HG03354 (cell line): ENCODE results near the gene CAMTA2.
"Not testable (repeated sequence)": the region's sequence is repeated elsewhere in the genome, so short reads cannot be mapped to it uniquely, and the experiment has no call there.

ENCODE experiments used
- ATAC-seq: cut with Tn5 transposase; IDR thresholded peaks from one replicate; pipeline ENCODE4 v1.9.1; 2021; ENCODE audit warnings: mild to moderate bottlenecking; ENCODE audit not compliant: unreplicated experiment, poor library complexity, severe bottlenecking

Gene CAMTA2, protein sequence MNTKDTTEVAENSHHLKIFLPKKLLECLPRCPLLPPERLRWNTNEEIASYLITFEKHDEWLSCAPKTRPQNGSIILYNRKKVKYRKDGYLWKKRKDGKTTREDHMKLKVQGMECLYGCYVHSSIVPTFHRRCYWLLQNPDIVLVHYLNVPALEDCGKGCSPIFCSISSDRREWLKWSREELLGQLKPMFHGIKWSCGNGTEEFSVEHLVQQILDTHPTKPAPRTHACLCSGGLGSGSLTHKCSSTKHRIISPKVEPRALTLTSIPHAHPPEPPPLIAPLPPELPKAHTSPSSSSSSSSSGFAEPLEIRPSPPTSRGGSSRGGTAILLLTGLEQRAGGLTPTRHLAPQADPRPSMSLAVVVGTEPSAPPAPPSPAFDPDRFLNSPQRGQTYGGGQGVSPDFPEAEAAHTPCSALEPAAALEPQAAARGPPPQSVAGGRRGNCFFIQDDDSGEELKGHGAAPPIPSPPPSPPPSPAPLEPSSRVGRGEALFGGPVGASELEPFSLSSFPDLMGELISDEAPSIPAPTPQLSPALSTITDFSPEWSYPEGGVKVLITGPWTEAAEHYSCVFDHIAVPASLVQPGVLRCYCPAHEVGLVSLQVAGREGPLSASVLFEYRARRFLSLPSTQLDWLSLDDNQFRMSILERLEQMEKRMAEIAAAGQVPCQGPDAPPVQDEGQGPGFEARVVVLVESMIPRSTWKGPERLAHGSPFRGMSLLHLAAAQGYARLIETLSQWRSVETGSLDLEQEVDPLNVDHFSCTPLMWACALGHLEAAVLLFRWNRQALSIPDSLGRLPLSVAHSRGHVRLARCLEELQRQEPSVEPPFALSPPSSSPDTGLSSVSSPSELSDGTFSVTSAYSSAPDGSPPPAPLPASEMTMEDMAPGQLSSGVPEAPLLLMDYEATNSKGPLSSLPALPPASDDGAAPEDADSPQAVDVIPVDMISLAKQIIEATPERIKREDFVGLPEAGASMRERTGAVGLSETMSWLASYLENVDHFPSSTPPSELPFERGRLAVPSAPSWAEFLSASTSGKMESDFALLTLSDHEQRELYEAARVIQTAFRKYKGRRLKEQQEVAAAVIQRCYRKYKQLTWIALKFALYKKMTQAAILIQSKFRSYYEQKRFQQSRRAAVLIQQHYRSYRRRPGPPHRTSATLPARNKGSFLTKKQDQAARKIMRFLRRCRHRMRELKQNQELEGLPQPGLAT

GRCh38 chr17:4986951-4987766 lies at the start of gene CAMTA2:
CAMTA2 (minus strand) TSS chr17:4987675; CDS start chr17:4986222, 1,453 bp downstream.
- peak; percentile 79 for ATAC-seq

DNA sequence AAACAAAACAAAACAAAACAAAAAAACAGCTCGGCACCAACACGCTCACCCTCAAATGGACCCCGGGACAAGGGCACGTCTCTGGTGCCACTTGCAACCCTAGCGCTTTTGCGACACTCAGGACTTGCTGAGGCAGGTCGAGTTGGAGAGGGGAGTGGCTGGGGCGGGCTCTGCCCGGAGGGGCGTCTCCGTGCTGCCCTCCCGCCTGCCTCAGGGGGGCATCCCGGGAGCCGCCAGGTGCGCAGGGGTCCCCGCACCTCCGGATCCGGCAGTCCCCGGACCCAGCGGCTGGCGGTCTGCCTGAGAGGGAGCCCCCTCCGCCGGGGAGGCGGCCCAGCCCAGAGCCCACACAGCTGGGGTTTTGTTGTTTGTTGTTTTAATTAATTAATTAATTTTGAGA lies 47.8 kb upstream of the CAMTA2 start, which contains the start of gene SLC52A1:
Gene SLC52A1 (minus strand): TSS at position 112 of the 400 bp plus-strand sequence. CDS start 820 bp downstream, outside the sequence.
- ATAC-seq: no peak

- no peak for ATAC-seq
Observed at GRCh38 chr17:5034651-5035050, 47.2 kb upstream of the CAMTA2 start.

DNA sequence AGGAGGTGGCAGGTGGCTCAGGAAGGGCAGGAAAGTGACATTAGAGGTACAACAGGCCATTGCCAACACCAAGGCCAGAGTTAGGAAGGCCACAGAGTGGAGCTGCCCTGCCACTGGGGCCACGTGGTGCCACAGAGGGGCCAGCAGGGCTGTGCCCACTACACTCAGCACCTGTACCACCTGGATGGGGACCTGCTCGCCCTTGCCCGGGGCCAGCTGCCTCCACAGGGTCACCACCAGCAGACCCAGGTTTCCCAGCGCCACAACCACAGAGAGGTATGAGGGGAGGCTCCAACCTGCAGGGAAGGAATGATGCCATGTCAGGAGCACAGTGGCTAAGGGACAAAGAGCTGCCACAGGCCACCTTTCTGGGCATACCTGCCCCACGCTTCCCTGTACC lies 46.6 kb upstream of the CAMTA2 start:
- no peak for ATAC-seq

DNA sequence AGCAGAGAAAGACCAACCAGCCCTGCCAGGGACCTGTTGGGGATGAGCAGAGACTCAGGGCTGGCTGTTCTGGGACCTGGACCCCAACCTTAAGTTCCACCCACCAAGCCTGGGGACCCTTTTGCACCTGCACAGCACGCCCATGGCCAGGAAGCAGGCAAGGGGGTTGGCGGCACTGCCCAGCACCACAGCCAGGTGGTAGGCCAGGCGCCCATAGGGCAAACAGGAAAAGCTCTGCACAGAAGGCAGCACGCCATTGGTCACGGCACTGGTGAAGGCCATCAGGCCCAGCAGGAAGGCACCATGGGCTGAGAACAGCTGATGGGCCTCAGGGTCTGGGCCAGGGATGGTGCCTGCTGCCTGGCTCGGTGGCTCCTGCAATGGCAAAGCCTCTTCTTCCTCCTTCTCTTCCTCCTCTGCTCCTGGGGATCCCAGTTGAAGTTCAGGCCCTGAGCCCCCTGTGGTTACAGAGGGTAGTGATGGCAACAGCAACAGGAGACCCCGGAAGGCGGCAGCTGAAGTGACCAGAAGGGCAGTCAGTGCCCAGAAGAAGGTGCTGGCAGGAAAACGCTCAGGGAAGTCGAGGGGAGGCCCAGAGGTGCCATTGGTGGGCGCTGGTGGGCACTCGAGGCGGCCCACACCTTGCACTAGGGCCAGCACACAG lies 46.0 kb upstream of the CAMTA2 start:
- no peak for ATAC-seq

GRCh38 chr17:5032865-5033264 lies 45.4 kb upstream of the CAMTA2 start:
- no peak for ATAC-seq

- peak; percentile 69 for ATAC-seq
Observed at GRCh38 chr17:5031365-5032082, 44.0 kb upstream of the CAMTA2 start.

- not testable (repeated sequence) for ATAC-seq
Observed at GRCh38 chr17:5030168-5030567, 42.7 kb upstream of the CAMTA2 start.

DNA sequence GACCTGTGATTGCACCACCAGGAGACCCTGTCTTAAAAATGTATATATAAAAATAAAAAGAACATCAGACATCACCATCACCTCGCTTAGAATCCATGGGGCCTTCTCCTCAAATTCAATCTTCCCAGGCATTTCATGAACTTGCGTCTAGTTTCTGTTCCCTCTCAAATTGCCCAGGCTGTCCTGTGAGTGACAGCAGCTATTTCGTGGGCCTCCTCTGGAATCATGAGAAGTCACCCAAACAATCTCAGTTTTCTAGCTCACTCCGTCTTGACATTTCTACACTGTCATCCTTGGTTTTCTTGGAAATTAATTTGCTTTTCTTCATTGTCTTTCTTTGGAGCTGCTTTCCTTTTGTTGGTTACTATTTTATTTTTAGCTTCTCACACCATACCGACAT lies 40.4 kb upstream of the CAMTA2 start:
- ATAC-seq: no peak

- ATAC-seq: no peak
Observed at GRCh38 chr17:5027299-5027698, 39.8 kb upstream of the CAMTA2 start.

- no peak for ATAC-seq
Observed at GRCh38 chr17:5024604-5025003, 37.1 kb upstream of the CAMTA2 start.

DNA sequence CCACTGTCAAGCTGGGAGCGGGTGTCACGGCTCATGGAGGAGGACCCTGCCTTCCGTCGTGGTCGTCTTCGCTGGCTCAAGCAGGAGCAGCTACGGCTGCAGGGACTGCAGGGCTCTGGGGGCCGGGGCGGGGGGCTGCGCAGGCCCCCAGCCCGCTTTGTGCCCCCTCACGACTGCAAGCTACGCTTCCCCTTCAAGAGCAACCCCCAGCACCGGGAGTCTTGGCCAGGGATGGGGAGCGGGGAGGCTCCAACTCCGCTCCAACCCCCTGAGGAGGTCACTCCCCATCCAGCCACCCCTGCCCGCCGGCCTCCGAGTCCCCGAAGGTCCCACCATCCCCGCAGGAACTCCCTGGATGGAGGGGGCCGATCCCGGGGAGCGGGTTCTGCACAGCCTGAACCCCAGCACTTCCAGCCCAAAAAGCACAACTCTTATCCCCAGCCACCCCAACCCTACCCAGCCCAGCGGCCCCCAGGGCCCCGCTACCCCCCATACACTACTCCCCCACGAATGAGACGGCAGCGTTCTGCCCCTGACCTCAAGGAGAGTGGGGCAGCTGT lies 36.2 kb upstream of the CAMTA2 start:
- no peak for ATAC-seq

DNA sequence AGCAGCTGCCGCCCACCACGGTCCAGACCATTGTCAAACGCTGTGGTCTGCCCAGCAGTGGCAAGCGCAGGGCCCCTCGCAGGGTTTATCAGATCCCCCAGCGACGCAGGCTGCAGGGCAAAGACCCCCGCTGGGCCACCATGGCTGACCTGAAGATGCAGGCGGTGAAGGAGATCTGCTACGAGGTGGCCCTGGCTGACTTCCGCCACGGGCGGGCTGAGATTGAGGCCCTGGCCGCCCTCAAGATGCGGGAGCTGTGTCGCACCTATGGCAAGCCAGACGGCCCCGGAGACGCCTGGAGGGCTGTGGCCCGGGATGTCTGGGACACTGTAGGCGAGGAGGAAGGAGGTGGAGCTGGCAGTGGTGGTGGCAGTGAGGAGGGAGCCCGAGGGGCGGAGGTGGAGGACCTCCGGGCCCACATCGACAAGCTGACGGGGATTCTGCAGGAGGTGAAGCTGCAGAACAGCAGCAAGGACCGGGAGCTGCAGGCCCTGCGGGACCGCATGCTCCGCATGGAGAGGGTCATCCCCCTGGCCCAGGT lies 34.8 kb upstream of the CAMTA2 start:
- ATAC-seq: no peak

DNA sequence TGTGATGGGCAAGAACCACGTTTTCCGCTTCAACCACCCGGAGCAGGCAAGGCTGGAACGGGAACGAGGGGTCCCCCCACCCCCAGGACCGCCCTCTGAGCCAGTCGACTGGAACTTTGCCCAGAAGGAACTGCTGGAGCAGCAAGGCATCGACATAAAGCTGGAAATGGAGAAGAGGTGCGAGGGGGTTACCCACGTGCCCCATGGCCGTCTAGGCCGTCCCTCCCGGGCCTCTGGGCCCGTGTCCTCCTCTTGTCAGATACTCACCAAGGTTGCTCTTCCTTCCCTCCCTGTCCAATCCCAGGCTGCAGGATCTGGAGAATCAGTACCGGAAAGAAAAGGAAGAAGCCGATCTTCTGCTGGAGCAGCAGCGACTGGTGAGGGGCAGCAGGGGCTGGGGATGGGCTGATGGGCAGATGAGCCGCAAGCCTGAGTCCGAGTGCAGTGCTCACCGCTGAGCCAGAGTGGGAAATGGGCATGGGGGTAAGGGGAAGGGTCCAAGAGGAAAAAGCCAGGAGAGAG lies 33.1 kb upstream of the CAMTA2 start:
- no peak for ATAC-seq

GRCh38 chr17:5019475-5019956 lies 32.0 kb upstream of the CAMTA2 start:
- ATAC-seq: no peak

GRCh38 chr17:5014357-5014756 lies 26.9 kb upstream of the CAMTA2 start:
- ATAC-seq: no peak

DNA sequence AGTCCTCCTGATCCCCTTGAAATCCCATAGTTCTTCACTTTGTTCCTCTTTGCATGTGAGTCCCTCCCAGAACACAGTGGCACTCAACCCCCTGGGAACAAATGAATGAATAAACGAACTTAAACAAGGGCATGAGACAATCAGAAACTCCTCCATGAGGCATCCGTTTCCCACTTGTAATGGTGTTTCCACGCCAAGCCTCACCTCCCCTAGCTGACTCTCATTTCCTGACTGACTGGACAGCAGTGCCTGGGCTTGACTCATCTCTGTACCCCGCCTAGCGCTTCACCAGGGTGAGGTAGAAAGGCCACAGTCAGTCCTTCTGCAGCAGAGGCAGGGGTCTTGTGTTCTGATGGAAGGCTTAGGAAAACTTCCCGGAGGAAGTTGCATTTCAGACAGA lies 24.5 kb upstream of the CAMTA2 start:
- no peak for ATAC-seq
